ENCODE data around the gene PDS5B. TPM values are rescaled to one million over a fixed set of nuclear protein-coding genes. Genes with fewer than 3 reads are reported as not detected.

Gene PDS5B
- total RNA-seq, 1 experiment from 2014 or later, result 26.5 TPM

- intact Hi-C loops (cut with micrococcal nuclease), result no loop called here
- Histone ChIP-seq H2AFZ (ENCODE audit: low read depth, low read length, poor library complexity, severe bottlenecking) (no peak overlapping the region), H4K20me1 (ENCODE audit: insufficient read depth) (no peaks in the 10 kb centered on the region), H3K4me3 (replicated peaks in 1 of 2; ENCODE audit: low read depth in 1 of 2, low read length in 2 of 2) (no peak overlapping the region), H3K36me3 (ENCODE audit: control insufficient read depth in 1 of 2, insufficient read depth in 2 of 2, low read length in 2 of 2) (peaks cover 4% of the 10 kb centered on the region in 2 experiments; a peak in 2 of 4 replicates), H3K9ac (ENCODE audit: low read length) (no peak overlapping the region), H3K27me3 (ENCODE audit: insufficient read depth, low read length) (no peaks in the 10 kb centered on the region), H3K9me3 (ENCODE audit: control insufficient read depth in 1 of 2, insufficient read depth in 1 of 2, low read depth in 1 of 2, low read length in 2 of 2) (no peaks in the 10 kb centered on the region), H3K27ac (ENCODE audit: low read depth, low read length) (no peak overlapping the region), H3K4me1 (ENCODE audit: control insufficient read depth in 1 of 2, insufficient read depth in 2 of 2, low read length in 2 of 2) (no peaks in the 10 kb centered on the region), H3K9me2 (ENCODE audit: insufficient read depth) (no peaks in the 10 kb centered on the region), H3K79me2 (ENCODE audit: insufficient read depth, low read length) (no peaks in the 10 kb centered on the region), H3K4me2 (ENCODE audit: low read length) (no peak overlapping the region)
- DNase-seq (ENCODE audit: low read depth, low spot score) (no peak), ATAC-seq (no peak)
- RAD21 ChIA-PET (ENCODE audit: low non-redundant PET in 1 of 2, low total read pairs in 2 of 2, uncharacterized antibody in 2 of 2, unreplicated experiment in 2 of 2), result no interaction called here
- POLR2A ChIA-PET, result no interaction called here
- no peak for TF ChIP-seq SIN3A (IDR thresholded peaks at IDR 0.05; ENCODE audit: low read depth)
- no peak for TF ChIP-seq POLR2A (IDR thresholded peaks at IDR 0.05; ENCODE audit: borderline replicate concordance, extremely low read depth, insufficient read depth, insufficient read length)
- no peak for TF ChIP-seq ZNF274 (IDR thresholded peaks at IDR 0.05; ENCODE audit: low read depth, low read length)
- no peak for TF ChIP-seq CEBPB (IDR thresholded peaks at IDR 0.05; ENCODE audit: low read depth)
- no peak for TF ChIP-seq EZH2phosphoT487 (IDR thresholded peaks at IDR 0.05; ENCODE audit: borderline replicate concordance)
- TF ChIP-seq POLR2AphosphoS5 (IDR thresholded peaks at IDR 0.05; ENCODE audit: low read depth, low read length), result no peak
- TF ChIP-seq SRF (IDR thresholded peaks at IDR 0.05; ENCODE audit: low read depth), result no peak
- no peak for TF ChIP-seq EZH2 (IDR thresholded peaks at IDR 0.05)
- CTCF ChIA-PET, result no interaction called here
- BruUV-seq (replicated peaks), result no TSS peak
Observed at GRCh38 chr13:32754179-32754578, 167.9 kb downstream of the PDS5B start.

DNA sequence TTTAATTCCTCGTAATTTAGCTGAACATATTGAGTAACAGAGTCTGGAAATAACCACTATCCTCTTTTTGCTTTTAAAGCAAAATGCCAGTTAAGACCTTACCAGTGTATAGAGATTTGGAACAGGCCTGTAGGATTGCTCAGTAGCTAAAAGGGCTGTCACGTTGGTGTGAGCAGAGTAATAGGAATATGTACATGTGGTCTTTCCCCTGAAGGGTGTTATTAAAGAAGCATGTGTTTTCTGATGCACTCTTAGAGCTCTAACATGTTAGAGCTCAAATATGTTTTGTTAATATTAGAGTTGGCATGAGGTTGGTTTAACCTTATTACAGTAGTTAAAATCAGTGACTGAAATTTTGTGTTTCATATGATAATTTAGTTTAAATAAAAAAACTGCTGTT lies 172.9 kb downstream of the PDS5B start:
- CTCF ChIA-PET, result no interaction called here
- Histone ChIP-seq H2AFZ (ENCODE audit: low read depth, low read length, poor library complexity, severe bottlenecking) (no peak overlapping the region), H3K36me3 (ENCODE audit: control insufficient read depth in 1 of 2, insufficient read depth in 2 of 2, low read length in 2 of 2) (peaks cover 7 to 16% of the 10 kb centered on the region in 2 experiments; a peak in 3 of 4 replicates), H3K27ac (ENCODE audit: low read depth, low read length) (no peak overlapping the region), H4K20me1 (ENCODE audit: insufficient read depth) (no peaks in the 10 kb centered on the region), H3K9me2 (ENCODE audit: insufficient read depth) (no peaks in the 10 kb centered on the region), H3K4me3 (replicated peaks in 1 of 2; ENCODE audit: low read depth in 1 of 2, low read length in 2 of 2) (no peak overlapping the region), H3K79me2 (ENCODE audit: insufficient read depth, low read length) (peaks cover 2% of the 10 kb centered on the region; the same call in 1 of the 2 replicates), H3K4me2 (ENCODE audit: low read length) (no peak overlapping the region), H3K27me3 (ENCODE audit: insufficient read depth, low read length) (no peaks in the 10 kb centered on the region), H3K9ac (ENCODE audit: low read length) (no peak overlapping the region), H3K9me3 (ENCODE audit: control insufficient read depth in 1 of 2, insufficient read depth in 1 of 2, low read depth in 1 of 2, low read length in 2 of 2) (no peaks in the 10 kb centered on the region), H3K4me1 (ENCODE audit: control insufficient read depth in 1 of 2, insufficient read depth in 2 of 2, low read length in 2 of 2) (no peaks in the 10 kb centered on the region)
- DNase-seq (ENCODE audit: low read depth, low spot score), result no peak
- RAD21 ChIA-PET (ENCODE audit: low non-redundant PET in 1 of 2, low total read pairs in 2 of 2, uncharacterized antibody in 2 of 2, unreplicated experiment in 2 of 2), result no interaction called here
- no TSS peak for BruUV-seq (replicated peaks)
- intact Hi-C loops (cut with micrococcal nuclease), result no loop called here
- ATAC-seq, result no peak
- POLR2A ChIA-PET, result no interaction called here
- TF ChIP-seq ZFX (IDR thresholded peaks at IDR 0.05) (no peak), ATF3 (IDR thresholded peaks at IDR 0.05) (no peak), YY1 (IDR thresholded peaks at IDR 0.05; ENCODE audit: extremely low read depth, insufficient replicate concordance, low read depth, low read length) (no peak), RAD21 (IDR thresholded peaks at IDR 0.05; ENCODE audit: low read depth) (no peak), EGR1 (IDR thresholded peaks at IDR 0.05; ENCODE audit: low read depth) (no peak), ZNF274 (IDR thresholded peaks at IDR 0.05; ENCODE audit: low read depth, low read length) (no peak), TCF7L2 (IDR thresholded peaks at IDR 0.05; ENCODE audit: borderline replicate concordance, extremely low read depth, insufficient read depth, insufficient read length) (no peak), EZH2phosphoT487 (IDR thresholded peaks at IDR 0.05; ENCODE audit: borderline replicate concordance) (no peak), POLR2AphosphoS5 (IDR thresholded peaks at IDR 0.05; ENCODE audit: low read depth, low read length) (no peak), EZH2 (IDR thresholded peaks at IDR 0.05) (no peak)
- TF ChIP-seq, protein P1, sequence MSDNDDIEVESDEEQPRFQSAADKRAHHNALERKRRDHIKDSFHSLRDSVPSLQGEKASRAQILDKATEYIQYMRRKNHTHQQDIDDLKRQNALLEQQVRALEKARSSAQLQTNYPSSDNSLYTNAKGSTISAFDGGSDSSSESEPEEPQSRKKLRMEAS (IDR thresholded peaks at IDR 0.05), result no peak
- TF ChIP-seq, protein P2, sequence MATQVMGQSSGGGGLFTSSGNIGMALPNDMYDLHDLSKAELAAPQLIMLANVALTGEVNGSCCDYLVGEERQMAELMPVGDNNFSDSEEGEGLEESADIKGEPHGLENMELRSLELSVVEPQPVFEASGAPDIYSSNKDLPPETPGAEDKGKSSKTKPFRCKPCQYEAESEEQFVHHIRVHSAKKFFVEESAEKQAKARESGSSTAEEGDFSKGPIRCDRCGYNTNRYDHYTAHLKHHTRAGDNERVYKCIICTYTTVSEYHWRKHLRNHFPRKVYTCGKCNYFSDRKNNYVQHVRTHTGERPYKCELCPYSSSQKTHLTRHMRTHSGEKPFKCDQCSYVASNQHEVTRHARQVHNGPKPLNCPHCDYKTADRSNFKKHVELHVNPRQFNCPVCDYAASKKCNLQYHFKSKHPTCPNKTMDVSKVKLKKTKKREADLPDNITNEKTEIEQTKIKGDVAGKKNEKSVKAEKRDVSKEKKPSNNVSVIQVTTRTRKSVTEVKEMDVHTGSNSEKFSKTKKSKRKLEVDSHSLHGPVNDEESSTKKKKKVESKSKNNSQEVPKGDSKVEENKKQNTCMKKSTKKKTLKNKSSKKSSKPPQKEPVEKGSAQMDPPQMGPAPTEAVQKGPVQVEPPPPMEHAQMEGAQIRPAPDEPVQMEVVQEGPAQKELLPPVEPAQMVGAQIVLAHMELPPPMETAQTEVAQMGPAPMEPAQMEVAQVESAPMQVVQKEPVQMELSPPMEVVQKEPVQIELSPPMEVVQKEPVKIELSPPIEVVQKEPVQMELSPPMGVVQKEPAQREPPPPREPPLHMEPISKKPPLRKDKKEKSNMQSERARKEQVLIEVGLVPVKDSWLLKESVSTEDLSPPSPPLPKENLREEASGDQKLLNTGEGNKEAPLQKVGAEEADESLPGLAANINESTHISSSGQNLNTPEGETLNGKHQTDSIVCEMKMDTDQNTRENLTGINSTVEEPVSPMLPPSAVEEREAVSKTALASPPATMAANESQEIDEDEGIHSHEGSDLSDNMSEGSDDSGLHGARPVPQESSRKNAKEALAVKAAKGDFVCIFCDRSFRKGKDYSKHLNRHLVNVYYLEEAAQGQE (IDR thresholded peaks at IDR 0.05; ENCODE audit: low read depth), result no peak

Data from HCT116 (cell line).